IPS DF 6.9 (cell line): Measurements from ENCODE around the gene DMBT1.

Experiments used
- DNase-seq: peaks from one replicate; pipeline ENCODE4 v3.0.0-alpha.2; 2013; ENCODE audit warnings: low read depth, low spot score
- H3K27ac ChIP-seq: one replicate; pipeline ENCODE4 v1.5.1; 2013; ENCODE audit warnings: low read length, control low read depth
- H3K27me3 ChIP-seq: 2 replicates; pipeline ENCODE4 v1.6.1; 2013; ENCODE audit warnings: mild to moderate bottlenecking, low read length; ENCODE audit not compliant: control insufficient read depth, insufficient read depth
- H3K36me3 ChIP-seq: 2 replicates; pipeline ENCODE4 v1.6.1; 2013; ENCODE audit warnings: low read length; ENCODE audit not compliant: control insufficient read depth, insufficient read depth
- H3K4me1 ChIP-seq: 2 replicates; pipeline ENCODE4 v1.6.1; 2013; ENCODE audit warnings: low read length; ENCODE audit not compliant: control insufficient read depth, insufficient read depth
- H3K4me3 ChIP-seq: 2 replicates; pipeline ENCODE4 v1.5.1; 2013; ENCODE audit warnings: mild to moderate bottlenecking, low read length
- H3K9me3 ChIP-seq: 2 replicates; pipeline ENCODE4 v1.6.1; 2013; ENCODE audit warnings: low read length, inconsistent platforms; ENCODE audit not compliant: control insufficient read depth, insufficient read depth
- WGBS: extraction: QIAGEN DNeasy Blood & Tissue Kit; methylation state at CpG from one replicate; pipeline ENCODE4 v1.1.7; 2013; ENCODE audit warnings: mixed read lengths, missing lambda C conversion rate; ENCODE audit not compliant: insufficient read length, insufficient coverage; 5-methylcytosine and 5-hydroxymethylcytosine counted together

The DMBT1 gene

DNA sequence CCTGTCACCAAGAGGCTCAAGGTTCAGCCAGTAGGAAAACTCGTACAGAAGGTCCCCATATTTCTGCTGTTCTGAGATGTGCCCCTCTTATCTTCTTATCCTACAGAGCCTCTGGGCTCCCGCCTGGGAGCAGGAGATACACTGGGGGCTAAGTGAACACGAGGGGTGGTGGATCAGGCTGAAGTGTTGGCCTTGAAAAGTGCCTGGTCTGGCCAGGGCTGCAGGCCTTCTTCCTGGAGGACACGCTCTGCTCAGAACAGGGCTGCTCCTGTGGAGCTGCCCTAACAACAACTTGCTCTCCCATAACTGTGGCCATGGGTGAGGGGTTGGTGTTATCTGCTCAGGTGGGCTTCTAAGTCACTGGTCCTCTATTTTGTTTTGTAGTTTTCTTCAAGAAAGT lies 105.4 kb downstream of the DMBT1 start:
- H3K9me3 ChIP-seq: no peaks in the 10 kb centered on the region
- DNase-seq: no peak
- no peaks in the 10 kb centered on the region for H3K4me1 ChIP-seq
- H3K36me3 ChIP-seq: no peaks in the 10 kb centered on the region
- no CpG with 5 or more reads among the region's 4 CpGs for WGBS
- no peak overlapping the region for H3K4me3 ChIP-seq
- no peak overlapping the region for H3K27ac ChIP-seq
- H3K27me3 ChIP-seq: no peaks in the 10 kb centered on the region

DNA sequence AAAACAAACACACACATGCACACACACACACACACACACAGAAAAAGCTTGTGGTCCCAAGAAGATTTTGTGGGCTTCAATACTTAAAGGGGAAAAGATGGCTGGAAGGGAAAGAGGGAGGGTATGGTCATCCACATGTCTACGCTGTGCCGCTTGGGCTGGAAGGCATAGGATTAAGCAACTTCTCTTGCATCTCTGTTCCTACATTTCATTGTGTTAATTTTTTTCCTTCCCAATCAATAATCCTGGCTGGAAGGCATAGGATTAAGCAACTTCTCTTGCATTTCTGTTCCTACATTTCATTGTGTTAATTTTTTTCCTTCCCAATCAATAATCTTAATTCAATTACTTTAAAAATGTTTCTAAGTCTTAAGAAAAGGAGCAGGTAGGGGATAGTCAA lies 108.5 kb downstream of the DMBT1 start:
- H3K4me1 ChIP-seq: no peaks in the 10 kb centered on the region
- no peaks in the 10 kb centered on the region for H3K27me3 ChIP-seq
- H3K4me3 ChIP-seq: no peak overlapping the region
- H3K36me3 ChIP-seq: no peaks in the 10 kb centered on the region
- WGBS: no CpG with 5 or more reads among the region's 2 CpGs
- H3K27ac ChIP-seq: no peak overlapping the region
- no peak for DNase-seq
- no peaks in the 10 kb centered on the region for H3K9me3 ChIP-seq

- no peak for DNase-seq
- no CpG with 5 or more reads among the region's 2 CpGs for WGBS
- Histone ChIP-seq H3K27me3 (no peaks in the 10 kb centered on the region), H3K36me3 (no peaks in the 10 kb centered on the region), H3K4me1 (no peaks in the 10 kb centered on the region), H3K4me3 (no peak overlapping the region), H3K9me3 (no peaks in the 10 kb centered on the region), H3K27ac (no peak overlapping the region)
These were observed 109.3 kb downstream of the DMBT1 start for GRCh38 chr10:122669842-122670241.

GRCh38 chr10:122671355-122671754 lies 110.8 kb downstream of the DMBT1 start:
- Histone ChIP-seq H3K4me3 (no peak overlapping the region), H3K27me3 (no peaks in the 10 kb centered on the region), H3K4me1 (no peaks in the 10 kb centered on the region), H3K27ac (no peak overlapping the region), H3K36me3 (no peaks in the 10 kb centered on the region), H3K9me3 (no peaks in the 10 kb centered on the region)
- WGBS: no CpG with 5 or more reads among the region's 3 CpGs
- DNase-seq: no peak

DNA sequence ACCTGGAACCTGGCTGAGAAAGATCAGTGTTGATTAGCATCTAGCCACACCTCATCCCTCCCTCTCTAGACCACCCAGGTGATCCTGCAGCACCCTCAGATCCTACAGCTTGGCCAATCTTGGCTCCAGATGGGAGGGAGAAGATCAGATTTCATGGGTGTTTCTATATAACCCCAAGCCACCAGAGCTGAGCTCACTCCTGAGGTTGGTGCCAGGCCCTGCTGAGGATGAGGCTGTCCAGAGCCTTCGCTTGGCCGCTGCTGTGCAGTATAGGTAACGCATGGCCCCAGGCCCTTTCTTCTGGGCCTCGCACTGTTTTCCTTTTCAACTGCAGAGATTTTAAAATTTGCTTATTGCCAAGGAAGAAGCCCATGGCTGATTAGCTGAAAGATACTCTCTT lies 112.1 kb downstream of the DMBT1 start:
- no CpG with 5 or more reads among the region's 4 CpGs for WGBS
- no peaks in the 10 kb centered on the region for H3K36me3 ChIP-seq
- DNase-seq: no peak

GRCh38 chr10:122673269-122673668 lies 112.7 kb downstream of the DMBT1 start:
- Histone ChIP-seq H3K4me3 (no peak overlapping the region), H3K36me3 (no peaks in the 10 kb centered on the region), H3K27me3 (no peaks in the 10 kb centered on the region), H3K4me1 (no peaks in the 10 kb centered on the region), H3K27ac (no peak overlapping the region), H3K9me3 (no peaks in the 10 kb centered on the region)
- no peak for DNase-seq
- no CpG with 5 or more reads among the region's 6 CpGs for WGBS

More for the DNA sequence above, 112.1 kb downstream of the DMBT1 start:
- Histone ChIP-seq H3K27me3 (no peaks in the 10 kb centered on the region), H3K9me3 (no peaks in the 10 kb centered on the region), H3K4me3 (no peak overlapping the region), H3K27ac (no peak overlapping the region), H3K4me1 (no peaks in the 10 kb centered on the region)

GRCh38 chr10:122673731-122674130 lies 113.2 kb downstream of the DMBT1 start:
- WGBS: no CpG with 5 or more reads among the region's 5 CpGs

GRCh38 chr10:122674781-122675180 lies 114.2 kb downstream of the DMBT1 start:
- no peaks in the 10 kb centered on the region for H3K4me1 ChIP-seq
- H3K36me3 ChIP-seq: no peaks in the 10 kb centered on the region
- no peak for DNase-seq
- H3K27ac ChIP-seq: no peak overlapping the region
- no peaks in the 10 kb centered on the region for H3K9me3 ChIP-seq
- no peak overlapping the region for H3K4me3 ChIP-seq
- no peaks in the 10 kb centered on the region for H3K27me3 ChIP-seq
- WGBS: no CpG with 5 or more reads among the region's 8 CpGs

More at GRCh38 chr10:122673731-122674130, 113.2 kb downstream of the DMBT1 start:
- Histone ChIP-seq H3K27me3 (no peaks in the 10 kb centered on the region), H3K27ac (no peak overlapping the region), H3K4me1 (no peaks in the 10 kb centered on the region), H3K4me3 (no peak overlapping the region), H3K9me3 (no peaks in the 10 kb centered on the region), H3K36me3 (no peaks in the 10 kb centered on the region)
- no peak for DNase-seq

GRCh38 chr10:122675278-122675677 lies 114.7 kb downstream of the DMBT1 start:
- H3K4me3 ChIP-seq: no peak overlapping the region
- H3K27me3 ChIP-seq: no peaks in the 10 kb centered on the region
- no peak for DNase-seq
- no CpG with 5 or more reads among the region's 2 CpGs for WGBS
- H3K9me3 ChIP-seq: no peaks in the 10 kb centered on the region
- no peaks in the 10 kb centered on the region for H3K36me3 ChIP-seq
- no peaks in the 10 kb centered on the region for H3K4me1 ChIP-seq
- H3K27ac ChIP-seq: no peak overlapping the region

- H3K27me3 ChIP-seq: no peaks in the 10 kb centered on the region
- no peaks in the 10 kb centered on the region for H3K4me1 ChIP-seq
- no peaks in the 10 kb centered on the region for H3K9me3 ChIP-seq
- H3K27ac ChIP-seq: no peak overlapping the region
- H3K36me3 ChIP-seq: no peaks in the 10 kb centered on the region
- DNase-seq: no peak
- no peak overlapping the region for H3K4me3 ChIP-seq
These were observed 117.7 kb downstream of the DMBT1 start for GRCh38 chr10:122678266-122678665.

DNA sequence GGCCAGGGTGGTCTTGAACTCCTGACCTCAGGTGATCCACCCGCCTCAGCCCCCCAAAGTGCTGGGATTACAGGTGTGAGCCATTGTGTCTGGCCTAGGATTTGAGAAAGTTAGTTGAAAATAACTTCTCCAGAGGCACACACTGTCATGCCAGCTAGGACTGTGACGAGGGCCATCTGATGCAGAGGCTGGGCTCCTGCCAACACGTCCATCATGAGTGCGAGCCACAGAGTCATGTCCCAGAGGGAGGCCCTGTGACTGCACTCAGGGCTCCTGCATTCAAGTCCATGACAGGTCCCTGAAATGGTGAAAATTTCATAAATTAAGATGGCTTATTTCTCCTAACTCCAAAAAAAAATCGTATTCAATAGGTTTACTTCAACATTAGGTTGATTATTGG lies 122.0 kb downstream of the DMBT1 start:
- Histone ChIP-seq H3K27me3 (no peaks in the 10 kb centered on the region), H3K4me3 (no peak overlapping the region), H3K27ac (no peak overlapping the region), H3K9me3 (no peaks in the 10 kb centered on the region), H3K4me1 (no peaks in the 10 kb centered on the region), H3K36me3 (no peaks in the 10 kb centered on the region)
- no peak for DNase-seq
- WGBS: no CpG with 5 or more reads among the region's 5 CpGs
